Endothelial cell of umbilical vein (primary cell): ENCODE results near the gene LDAF1. TPM values are rescaled to one million over a fixed set of nuclear protein-coding genes. Genes with fewer than 3 reads are reported as not detected.
"Not testable (repeated sequence)": the region's sequence is repeated elsewhere in the genome, so short reads cannot be mapped to it uniquely, and the experiment has no call there.

Experiments used
- BruUV-seq: library from RNA; stranded (reverse); fragments of 400-500 nt; replicated peaks from 2 replicates; lab custom pipeline; 2021; lab: Mats Ljungman, UMichigan
- CTCF ChIA-PET: fragments of 300-600, 350-600 bp; sonication (Branson Sonifier 250); formaldehyde crosslinking; loops from one replicate; lab custom pipeline; 2021; ENCODE audit warnings: antibody characterized with exemption, inconsistent platforms; lab: Charles Lee
- POLR2A ChIA-PET: fragments of 300-600, 350-600 bp; sonication (Branson Sonifier 250); formaldehyde crosslinking; loops from one replicate; lab custom pipeline; 2021; ENCODE audit warnings: antibody characterized with exemption, inconsistent platforms; lab: Charles Lee
- DNase-seq: peaks from one replicate; pipeline ENCODE4 v3.0.0-alpha.2; 2011; ENCODE audit warnings: low read depth, low spot score
- FAIRE-seq: peaks from 2 replicates; lab custom pipeline; 2011; peaks lifted over from hg19 to GRCh38; lab: Jason Lieb, UNC
- H2AFZ ChIP-seq: 2 replicates; pipeline ENCODE4 v1.6.0; 2012; ENCODE audit warnings: low read depth, low read length, control low read depth, inconsistent platforms
- H3K27ac ChIP-seq: 2 replicates; pipeline ENCODE4 v1.5.1; 2011; ENCODE audit warnings: low read depth, mild to moderate bottlenecking, control low read depth, low read length, moderate library complexity; ENCODE audit not compliant: insufficient read depth
- H3K27me3 ChIP-seq, 2 experiments: 2 replicates each; pipeline versions ENCODE4 v1.6.0 to v1.6.1; 2011; ENCODE audit warnings: low read length in 2 of 2, mixed read lengths in 1 of 2; ENCODE audit not compliant: control insufficient read depth in 2 of 2, insufficient read depth in 2 of 2
- H3K36me3 ChIP-seq, 2 experiments: 2 replicates in 1 of 2; 3 replicates in 1 of 2; pipeline ENCODE4 v1.5.1; 2011; ENCODE audit warnings: low read length in 2 of 2, mild to moderate bottlenecking in 1 of 2, moderate library complexity in 1 of 2; ENCODE audit not compliant: control insufficient read depth in 2 of 2, insufficient read depth in 2 of 2; ENCODE audit errors: extremely low read depth in 1 of 2
- H3K4me1 ChIP-seq: 3 replicates; pipeline ENCODE4 v1.5.1; 2011; ENCODE audit warnings: mild to moderate bottlenecking, low read length; ENCODE audit not compliant: control insufficient read depth, insufficient read depth; ENCODE audit errors: extremely low read depth
- H3K4me2 ChIP-seq: 2 replicates; pipeline ENCODE4 v1.6.1; 2011; ENCODE audit warnings: low read length, control low read depth, mixed read lengths; ENCODE audit not compliant: insufficient read depth
- H3K4me3 ChIP-seq, 3 experiments: fragments of 200-600 bp in 1 of 3; sonication (generic), shearing (Covaris generic) in 1 of 3; replicated peaks in 1 of 3; 2 replicates each; pipeline ENCODE4 v1.5.1; 2011 to 2016; ENCODE audit warnings: control low read depth in 3 of 3, low read length in 3 of 3, mild to moderate bottlenecking in 2 of 3, inconsistent platforms in 1 of 3, low read depth in 1 of 3, moderate library complexity in 1 of 3; ENCODE audit not compliant: insufficient read depth in 1 of 3
- H3K79me2 ChIP-seq: 2 replicates; pipeline ENCODE4 v1.6.0; 2012; ENCODE audit warnings: low read length, inconsistent platforms; ENCODE audit not compliant: control insufficient read depth, insufficient read depth
- H3K9ac ChIP-seq: replicated peaks from 2 replicates; pipeline ENCODE3; 2011; ENCODE audit warnings: low read length, control low read depth; ENCODE audit not compliant: insufficient read depth; ENCODE audit errors: extremely low read depth
- H3K9me1 ChIP-seq: replicated peaks from 3 replicates; pipeline ENCODE4 v1.6.0; 2011; ENCODE audit warnings: mild to moderate bottlenecking, low read length; ENCODE audit not compliant: control insufficient read depth, insufficient read depth; ENCODE audit errors: extremely low read depth
- H3K9me3 ChIP-seq: replicated peaks from 2 replicates; pipeline ENCODE4 v1.5.1; 2012; ENCODE audit warnings: low read length, inconsistent platforms; ENCODE audit not compliant: control insufficient read depth, insufficient read depth
- H4K20me1 ChIP-seq: replicated peaks from 2 replicates; pipeline ENCODE3; 2011; ENCODE audit warnings: mild to moderate bottlenecking, low read length; ENCODE audit not compliant: control insufficient read depth, insufficient read depth; ENCODE audit errors: extremely low read depth
- CTCF ChIP-seq, 2 donors: IDR thresholded peaks; 1 replicate in 1 of 2; 2 replicates in 1 of 2; pipeline ENCODE4 v1.5.1; 2011; ENCODE audit warnings: low read length in 2 of 2, mild to moderate bottlenecking in 2 of 2, moderate library complexity in 2 of 2, control low read depth in 1 of 2, inconsistent platforms in 1 of 2, low read depth in 1 of 2; ENCODE audit not compliant: insufficient read depth in 1 of 2; ENCODE audit errors: extremely low read depth in 1 of 2
- EZH2 ChIP-seq: IDR thresholded peaks from 2 replicates; pipeline ENCODE4 v1.6.1; 2012; ENCODE audit warnings: borderline replicate concordance, low read depth, mild to moderate bottlenecking, moderate library complexity, low read length, inconsistent platforms; ENCODE audit not compliant: severe bottlenecking
- FOS ChIP-seq: IDR thresholded peaks from 2 replicates; pipeline ENCODE4 v1.6.1; 2011; ENCODE audit warnings: mild to moderate bottlenecking, low read length, moderate library complexity, borderline replicate concordance; ENCODE audit not compliant: insufficient read depth
- GATA2 ChIP-seq: IDR thresholded peaks from 2 replicates; pipeline ENCODE4 v1.7.0; 2011; ENCODE audit warnings: low read depth, mild to moderate bottlenecking, moderate library complexity, mixed read lengths, low read length; ENCODE audit not compliant: insufficient read length, insufficient read depth
- JUN ChIP-seq: IDR thresholded peaks from 2 replicates; pipeline ENCODE4 v1.6.1; 2011; ENCODE audit warnings: borderline replicate concordance, low read depth; ENCODE audit not compliant: insufficient read length, insufficient read depth
- MAX ChIP-seq: IDR thresholded peaks from 2 replicates; pipeline ENCODE4 v1.6.1; 2011; ENCODE audit not compliant: insufficient read depth, insufficient read length
- MYC ChIP-seq: IDR thresholded peaks from one replicate; pipeline ENCODE4 v1.6.1; 2011; ENCODE audit warnings: mild to moderate bottlenecking, low read depth, low read length
- POLR2A ChIP-seq: IDR thresholded peaks from 2 replicates; pipeline ENCODE4 v1.6.1; 2012; ENCODE audit warnings: low read depth, mild to moderate bottlenecking, control low read depth, low read length
- POLR2AphosphoS5 ChIP-seq: IDR thresholded peaks from 2 replicates; pipeline ENCODE4 v1.6.1; 2012; ENCODE audit warnings: low read depth, mild to moderate bottlenecking, control low read depth, low read length, moderate library complexity; ENCODE audit not compliant: insufficient read depth
- dilution Hi-C: fragments of 300-500 bp; cut with MboI; formaldehyde crosslinking; loops from one replicate; pipeline ENCODE4 v1.15.0; 2019; ENCODE audit warnings: low sequenced_read_pairs; ENCODE audit not compliant: extremely low pct_ligation_motif_present
- intact Hi-C: fragments of 100-400 bp; cut with micrococcal nuclease; formaldehyde crosslinking; loops from one replicate; pipeline ENCODE4 v1.10.0; 2022
- polyA plus RNA-seq, 4 experiments: library from polyadenylated mRNA; depleted of rRNA in 3 of 4; stranded (reverse) in 3 of 4; unstranded in 1 of 4; fragments of >200 nt; gene quantifications; 2 replicates each; pipeline versions ENCODE4 v1.2.1 to v1.2.3, GENCODE V29; 2011 to 2012; ENCODE audit warnings: missing spikeins in 1 of 4
- total RNA-seq: library from RNA; stranded (reverse); gene quantifications from 2 replicates; pipeline ENCODE4 v1.2.3, GENCODE V29; 2021

LDAF1 gene
- total and polyA plus RNA-seq, 2 donors (not counting 3 experiments of a cell fraction or from before 2014, with no cell fraction given) = 20.4 to 37.5 TPM

GRCh38 chr16:21150375-21151001, 8.0 kb upstream of the LDAF1 start, which contains the start of gene DNAH3:
TSS of gene DNAH3 (minus strand) at chr16:21150846. CDS start at chr16:21150319, 527 bp downstream.
- Histone ChIP-seq H3K9me3 (no peaks in the 10 kb centered on the region), H3K4me1 (no peaks in the 10 kb centered on the region), H4K20me1 (no peaks in the 10 kb centered on the region), H3K79me2 (no peaks in the 10 kb centered on the region), H3K27me3 (peaks cover 4 to 12% of the 10 kb centered on the region in 2 experiments), H2AFZ (no peak within 1 kb of the TSS), H3K9ac (no peak within 1 kb of the TSS), H3K4me2 (no peak within 1 kb of the TSS), H3K4me3 (no peak within 1 kb of the TSS), H3K9me1 (no peaks in the 10 kb centered on the region), H3K27ac (no peak within 1 kb of the TSS), H3K36me3 (no peaks in the 10 kb centered on the region)
- no peak for FAIRE-seq
- TF ChIP-seq MYC = no peak
- TF ChIP-seq POLR2AphosphoS5 = no peak
- TF ChIP-seq GATA2 = no peak
- TF ChIP-seq JUN = no peak
- TF ChIP-seq FOS = no peak
- no peak for TF ChIP-seq CTCF (IDR thresholded peaks at IDR 0.05; ENCODE audit: extremely low read depth in 1 of 2, insufficient read depth in 1 of 2, low read depth in 1 of 2, low read length in 2 of 2)
- TF ChIP-seq EZH2 = no peak
- TF ChIP-seq MAX = no peak
- no peak for TF ChIP-seq POLR2A
- DNase-seq = no peak
- intact Hi-C loops = no loop called here
- CTCF ChIA-PET = interaction anchor here (1.7 kb wide), 1 partner anchor 150 kb away, joined by 7 read pairs; no protein-coding TSS in a partner anchor
- BruUV-seq = no TSS peak
- POLR2A ChIA-PET = no interaction called here
- dilution Hi-C loops = no loop called here

- DNase-seq, H2AFZ ChIP-seq, H3K9me1 ChIP-seq, H3K4me3 ChIP-seq, POLR2A ChIA-PET, H3K79me2 ChIP-seq, dilution Hi-C loops, H3K9ac ChIP-seq, BruUV-seq, H3K4me1 ChIP-seq, H3K27ac ChIP-seq, H4K20me1 ChIP-seq, H3K36me3 ChIP-seq, FAIRE-seq, H3K4me2 ChIP-seq, H3K9me3 ChIP-seq, intact Hi-C loops: not testable (repeated sequence)
- H3K27me3 ChIP-seq = peaks cover 4 to 12% of the 10 kb centered on the region in 2 experiments
- CTCF ChIA-PET = interaction anchor here (2.1 kb wide), 1 partner anchor 148 kb away, joined by 5 read pairs; no protein-coding TSS in a partner anchor
These were observed 6.1 kb upstream of the LDAF1 start for GRCh38 chr16:21152160-21153030.
